Neural cell (in vitro differentiated cells): ENCODE results near the gene LRCH1.

Source experiments
- CTCF ChIP-seq: fragments of 450-650 bp; IDR thresholded peaks from 2 replicates; pipeline ENCODE4 v1.5.1; 2014; ENCODE audit warnings: antibody characterized with exemption, mild to moderate bottlenecking, moderate library complexity; ENCODE audit not compliant: poor library complexity, severe bottlenecking
- EP300 ChIP-seq: fragments of 450-650 bp; conservative IDR thresholded peaks from 2 replicates; pipeline ENCODE4 v1.6.1; 2014; ENCODE audit warnings: antibody characterized with exemption, mild to moderate bottlenecking, moderate library complexity; ENCODE audit not compliant: poor library complexity, severe bottlenecking
- EZH2 ChIP-seq: fragments of 200-600, 300-800 bp; shearing (Covaris generic), sonication (generic); IDR thresholded peaks from 2 replicates; pipeline ENCODE4 v1.6.1; 2014; ENCODE audit warnings: antibody characterized with exemption, low read length, borderline replicate concordance, mild to moderate bottlenecking; ENCODE audit not compliant: insufficient read depth, poor library complexity, severe bottlenecking
- MXI1 ChIP-seq: fragments of 450-650 bp; conservative IDR thresholded peaks from 2 replicates; pipeline ENCODE4 v1.6.1; 2014; ENCODE audit warnings: antibody characterized with exemption, mild to moderate bottlenecking; ENCODE audit not compliant: poor library complexity, severe bottlenecking
- POLR2AphosphoS5 ChIP-seq: IDR thresholded peaks from 2 replicates; pipeline ENCODE4 v1.6.1; 2012
- REST ChIP-seq: IDR thresholded peaks from 2 replicates; pipeline ENCODE4 v1.6.1; 2012; ENCODE audit warnings: borderline replicate concordance

GRCh38 chr13:46688306-46688705 lies 135.3 kb downstream of the LRCH1 start:
- TF ChIP-seq CTCF (no peak), POLR2AphosphoS5 (no peak), EZH2 (no peak), EP300 (no peak), MXI1 (no peak), REST (no peak)
